Tibial nerve (tissue), 4 donors: ENCODE results near the gene GPC6.

ENCODE experiments used
- CTCF ChIP-seq, 5 experiments: fragments of 200-600 bp in 3 of 5; fragments of 450-650 bp in 2 of 5; sonication (generic) in 3 of 5; IDR thresholded peaks; one replicate each; pipeline ENCODE4 v1.5.1; 2016 to 2019; ENCODE audit warnings: antibody characterized with exemption in 5 of 5, mild to moderate bottlenecking in 3 of 5, moderate library complexity in 2 of 5
- EP300 ChIP-seq, 2 donors: sonication (generic); formaldehyde crosslinking; IDR thresholded peaks; one replicate each; pipeline ENCODE4 v1.6.1; 2017; ENCODE audit warnings: antibody characterized with exemption in 2 of 2, mild to moderate bottlenecking in 1 of 2
- POLR2A ChIP-seq, 2 donors: fragments of 450-650 bp; IDR thresholded peaks; one replicate each; pipeline ENCODE4 v1.6.1; 2017; ENCODE audit warnings: antibody characterized with exemption in 2 of 2, mild to moderate bottlenecking in 2 of 2, moderate library complexity in 2 of 2

- TF ChIP-seq CTCF (IDR thresholded peaks at IDR 0.05), result no peak
- TF ChIP-seq POLR2A (IDR thresholded peaks at IDR 0.05), result no peak
- TF ChIP-seq EP300 (IDR thresholded peaks at IDR 0.05), result no peak
Observed at GRCh38 chr13:94209117-94209516, 982.5 kb downstream of the GPC6 start.
